GM21528 (cell line): ENCODE results near the gene KCNMA1.

Experiments
- ATAC-seq: cut with Tn5 transposase; IDR thresholded peaks from one replicate; pipeline ENCODE4 v1.9.1; 2021; ENCODE audit warnings: mild to moderate bottlenecking, moderate library complexity; ENCODE audit not compliant: unreplicated experiment, low FRiP score

KCNMA1 gene

GRCh38 chr10:77090381-77091356 is 546.9 kb downstream of the KCNMA1 start:
- ATAC-seq: no peak

GRCh38 chr10:77087366-77087765 is 550.2 kb downstream of the KCNMA1 start:
- ATAC-seq: no peak

- no peak for ATAC-seq
Measured at GRCh38 chr10:77086081-77086480, 551.5 kb downstream of the KCNMA1 start.

DNA sequence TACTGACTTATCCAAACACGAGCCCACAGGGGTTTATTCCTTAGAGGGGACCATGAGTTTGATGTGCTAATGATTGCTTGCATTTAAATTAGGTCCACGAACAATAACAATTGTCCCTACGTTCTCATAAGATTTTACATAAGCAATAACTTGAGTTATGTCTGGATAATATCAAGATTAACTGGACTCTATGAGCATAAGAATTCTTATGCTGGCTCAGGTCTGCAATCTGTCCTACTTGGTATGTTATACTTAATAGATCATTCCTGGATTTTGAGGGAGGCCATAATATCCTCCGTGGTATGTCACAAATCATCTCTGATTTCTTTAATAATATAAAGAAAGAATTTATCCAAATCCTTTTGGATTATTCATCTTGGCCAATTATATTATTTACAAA is 552.3 kb downstream of the KCNMA1 start:
- no peak for ATAC-seq

GRCh38 chr10:77084431-77085144 is 553.0 kb downstream of the KCNMA1 start:
- no peak for ATAC-seq

DNA sequence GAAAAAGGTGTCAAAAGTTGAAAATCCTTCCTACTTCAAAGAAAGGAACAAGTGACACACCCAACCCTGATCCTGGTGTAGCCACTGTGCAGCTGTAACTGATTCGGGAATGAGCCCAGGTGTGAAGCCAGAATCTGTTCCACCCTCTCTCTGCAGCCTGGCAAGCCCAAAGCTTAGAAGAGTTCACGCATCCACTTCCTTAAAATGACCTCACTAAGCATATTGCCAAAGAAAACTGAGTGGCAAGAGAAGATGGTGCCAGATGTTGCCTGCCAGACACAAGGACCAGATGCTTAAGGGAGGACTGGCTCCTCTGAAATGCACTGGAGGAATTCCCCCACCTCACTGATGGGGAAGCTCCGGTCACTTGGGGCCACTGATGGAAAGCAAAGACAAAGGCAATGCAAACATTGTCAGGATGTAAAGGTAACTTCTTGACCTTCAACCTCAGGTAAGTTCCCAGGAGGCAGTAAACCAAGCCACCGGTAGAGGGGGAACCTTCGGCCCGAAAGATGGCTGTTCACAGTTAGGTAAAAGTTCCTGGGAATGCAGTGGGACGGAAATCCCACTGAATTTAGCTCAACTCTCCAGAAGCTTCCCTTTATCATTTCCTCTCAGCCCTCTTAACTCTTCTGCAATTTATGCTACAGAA is 554.9 kb downstream of the KCNMA1 start:
- no peak for ATAC-seq

GRCh38 chr10:77081481-77081891 is 556.1 kb downstream of the KCNMA1 start:
- no peak for ATAC-seq

DNA sequence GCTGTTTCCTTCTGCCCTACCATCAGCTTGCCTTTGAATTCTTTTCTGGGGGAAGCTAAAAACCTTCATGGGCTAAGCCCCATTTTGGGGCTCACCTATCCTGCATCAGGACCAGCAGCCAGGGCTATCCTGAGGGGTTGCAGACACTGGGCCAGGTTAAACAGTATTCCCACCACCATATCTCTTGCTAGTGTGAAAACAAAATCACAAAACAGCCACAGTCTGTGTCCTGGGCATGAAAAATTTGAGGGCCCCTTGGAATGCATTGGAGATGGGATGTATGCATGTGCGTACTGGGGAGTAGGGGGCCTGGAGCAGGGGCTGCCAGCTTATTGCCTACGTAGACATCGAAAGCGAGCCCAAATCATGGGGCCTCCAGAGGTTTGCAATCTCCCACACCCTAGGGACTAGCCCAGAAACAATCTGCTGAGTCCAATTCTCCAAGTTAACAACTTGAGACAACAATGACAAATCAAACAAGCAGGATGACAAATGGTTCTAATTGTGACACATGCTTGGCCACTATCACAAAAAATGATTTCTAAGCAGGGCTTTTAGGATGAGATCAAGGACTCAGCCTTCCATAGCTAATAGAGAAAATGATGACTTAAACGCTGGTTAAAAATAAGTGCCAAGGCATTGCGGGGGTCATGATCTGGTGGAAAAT is 557.1 kb downstream of the KCNMA1 start:
- ATAC-seq: no peak

GRCh38 chr10:77079592-77080300 is 557.9 kb downstream of the KCNMA1 start:
- no peak for ATAC-seq

DNA sequence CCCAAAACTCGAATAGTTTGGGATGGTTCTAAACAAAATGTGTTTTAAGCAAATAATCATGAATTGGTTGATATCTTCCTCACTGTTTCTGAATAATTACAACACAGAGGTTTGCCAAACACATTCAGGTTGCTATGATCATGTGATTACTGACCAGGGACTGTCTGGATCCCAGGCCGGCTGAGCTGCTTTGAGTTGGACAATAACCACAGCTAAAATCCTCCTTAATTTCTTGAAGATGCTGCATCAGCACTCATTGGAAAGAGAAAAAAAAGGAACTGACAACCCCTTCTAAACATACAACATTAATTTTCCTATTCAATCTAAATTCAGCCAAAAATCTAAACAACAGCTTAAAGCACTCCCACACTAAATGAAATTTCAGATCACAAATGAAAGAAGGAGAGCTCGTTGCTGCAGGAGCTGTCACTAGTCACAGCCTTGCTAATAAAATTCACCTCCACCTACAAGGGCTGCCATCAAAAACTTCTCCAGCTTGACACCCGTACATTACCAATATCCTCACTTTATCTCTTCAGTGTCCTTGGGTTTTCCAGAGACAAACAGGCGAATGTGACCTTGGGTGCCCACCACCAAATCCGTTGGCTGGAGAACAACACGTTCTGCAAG is 560.2 kb downstream of the KCNMA1 start:
- no peak for ATAC-seq

GRCh38 chr10:77075926-77076325 is 561.7 kb downstream of the KCNMA1 start:
- ATAC-seq: no peak

DNA sequence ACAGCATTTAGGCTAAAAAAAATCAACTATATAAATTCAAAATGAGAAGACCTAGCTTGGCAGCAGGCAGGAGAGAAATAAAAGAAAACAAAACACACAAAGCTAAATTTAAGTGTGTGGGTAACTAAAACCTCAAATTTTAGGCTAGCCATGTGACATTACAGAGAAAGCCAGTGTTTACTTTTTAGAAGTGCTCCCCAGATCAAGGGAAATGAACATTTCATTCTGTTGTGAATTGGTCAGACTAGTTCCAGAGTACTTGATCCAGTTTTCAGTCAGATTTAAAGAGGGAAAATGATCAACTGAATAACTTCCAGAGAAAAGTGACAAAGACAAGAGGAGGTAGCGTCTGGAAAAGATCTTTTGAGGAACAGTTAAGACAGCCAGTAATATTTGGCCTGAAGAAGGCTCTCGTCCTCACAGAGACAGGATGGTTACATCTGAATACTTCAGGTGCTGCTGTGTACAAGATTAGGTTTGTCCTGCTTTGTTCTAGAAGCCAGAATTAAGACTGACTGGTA is 563.4 kb downstream of the KCNMA1 start:
- ATAC-seq: no peak

DNA sequence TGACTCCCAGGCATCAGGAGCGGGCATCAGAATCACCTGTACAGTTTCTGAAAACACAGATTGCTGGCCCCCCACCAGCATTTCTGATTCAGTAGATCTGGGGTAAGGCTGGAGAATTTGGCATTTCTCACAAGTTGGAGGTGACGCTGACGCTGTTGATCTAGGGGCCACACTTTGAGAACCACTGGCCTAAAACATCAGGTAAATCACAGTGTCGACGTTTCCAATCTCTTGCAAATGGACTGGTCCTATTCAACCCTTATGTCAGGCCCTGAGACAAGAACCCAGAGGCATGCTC is 564.0 kb downstream of the KCNMA1 start:
- ATAC-seq: no peak

DNA sequence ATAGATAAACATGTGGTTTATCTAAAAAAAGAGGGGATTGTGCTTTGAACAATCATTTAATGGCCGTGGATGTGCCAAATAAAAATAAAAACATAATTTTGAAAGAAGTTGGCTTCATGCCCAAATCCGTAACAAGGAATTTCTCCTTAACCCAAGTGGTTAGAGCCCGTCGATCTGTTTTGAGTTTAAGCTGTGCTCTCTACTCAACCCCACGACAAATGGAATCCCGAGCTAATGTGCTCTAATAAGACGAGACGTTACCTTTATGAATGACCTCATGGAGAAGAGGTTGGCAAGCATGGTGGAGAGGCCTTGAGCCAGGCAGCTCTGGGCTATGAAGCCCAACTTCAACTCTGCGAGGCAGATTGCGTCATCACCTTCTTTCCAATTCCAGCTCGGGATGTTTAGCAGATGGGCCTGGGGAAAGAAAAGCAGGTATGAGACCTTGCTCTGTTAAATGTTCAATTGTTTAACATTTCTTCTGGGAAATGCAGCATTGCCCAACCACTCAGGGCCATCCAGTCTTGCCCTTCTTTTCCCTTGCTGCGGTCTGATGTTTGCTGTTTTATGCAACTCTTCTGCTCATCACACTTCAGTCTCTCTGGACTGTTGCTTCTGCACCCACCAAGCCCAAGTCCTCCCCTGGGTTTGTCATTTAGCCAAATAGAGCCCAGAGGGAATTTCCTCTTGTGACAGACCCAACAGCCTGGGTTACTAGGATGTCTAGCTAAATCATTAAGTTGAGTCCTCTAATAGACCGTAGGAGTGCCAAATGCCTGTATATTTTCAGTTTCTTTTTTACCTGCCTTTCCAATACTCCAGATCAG is 564.6 kb downstream of the KCNMA1 start:
- ATAC-seq: no peak

DNA sequence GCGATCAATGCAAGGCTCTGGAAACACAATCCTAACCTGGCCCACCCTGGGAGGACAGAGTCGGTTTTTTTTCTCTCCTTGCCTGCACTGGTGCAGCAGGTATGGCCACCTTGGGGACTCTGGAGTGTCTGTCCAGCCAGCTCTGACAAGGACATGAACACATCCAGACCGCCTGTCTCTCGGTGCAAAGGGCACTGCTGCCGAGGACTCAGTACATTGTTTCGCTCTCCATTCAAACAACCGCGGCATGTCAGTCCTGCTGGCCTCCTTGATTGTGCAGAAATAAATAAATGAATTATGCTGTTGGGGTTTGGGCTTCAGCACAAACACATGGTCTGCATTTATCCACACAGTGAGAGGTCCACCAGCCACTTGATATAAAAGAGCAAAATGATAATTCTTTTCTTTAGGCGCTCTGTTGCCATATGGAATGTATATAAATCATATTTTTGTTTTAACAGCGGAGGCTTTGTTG is 565.2 kb downstream of the KCNMA1 start:
- ATAC-seq: no peak

DNA sequence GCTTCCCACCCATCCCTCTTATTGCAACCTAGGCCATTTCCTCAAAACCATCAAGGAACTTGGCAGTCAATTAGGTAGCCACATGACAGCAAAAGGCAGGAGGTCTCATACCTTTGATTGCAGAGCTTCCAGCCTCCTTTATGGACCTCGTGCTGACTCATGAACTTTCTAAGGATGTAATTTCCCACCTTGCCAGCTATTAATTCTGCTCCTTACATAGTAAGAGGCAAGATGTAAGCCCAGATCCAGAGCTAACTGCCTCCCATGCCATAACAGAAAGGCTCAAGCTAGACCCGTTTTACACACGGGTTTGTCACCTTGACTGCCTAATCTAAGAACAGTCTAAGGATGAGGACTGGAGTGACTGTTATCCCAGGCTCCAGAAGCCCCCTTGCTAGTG is 565.7 kb downstream of the KCNMA1 start:
- ATAC-seq: no peak

DNA sequence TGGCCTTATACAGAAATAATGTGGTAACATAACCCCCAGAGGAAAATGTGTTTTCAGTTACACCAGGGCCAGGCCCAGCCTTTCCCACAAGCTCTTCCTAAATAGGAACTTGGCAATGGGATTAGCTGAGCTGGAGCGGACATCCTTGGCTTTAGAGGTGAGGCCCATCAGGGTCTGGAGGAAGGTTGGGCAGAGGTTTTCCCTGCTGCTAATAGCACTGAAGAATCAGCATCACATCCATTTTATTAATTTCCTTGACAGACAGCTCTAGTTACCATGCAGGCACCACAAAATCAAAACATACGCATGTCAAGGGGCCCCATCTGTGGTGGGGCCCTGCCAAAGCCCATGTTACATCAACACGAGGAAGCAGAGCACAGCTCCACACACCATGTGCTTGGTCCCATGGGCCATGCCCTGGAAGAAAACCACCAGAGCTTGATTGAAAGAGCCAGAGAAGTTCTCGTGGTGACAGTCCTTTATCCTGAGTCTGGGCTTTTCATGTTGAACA is 566.6 kb downstream of the KCNMA1 start:
- ATAC-seq: no peak

- ATAC-seq: no peak
Measured at GRCh38 chr10:77070346-77070745, 567.3 kb downstream of the KCNMA1 start.
